AG08396 (cell line): ENCODE measurements around the gene RIMS3.
"Not testable (repeated sequence)": the region's sequence is repeated elsewhere in the genome, so short reads cannot be mapped to it uniquely, and the experiment has no call there.

Source experiments
- DNase-seq: peaks from one replicate; pipeline ENCODE4 v3.0.0; 2012; ENCODE audit warnings: low spot score, mixed read lengths

The RIMS3 gene

GRCh38 chr1:40593449-40594186 is 71.9 kb downstream of the RIMS3 start:
- no peak for DNase-seq

GRCh38 chr1:40592107-40592803 is 73.2 kb downstream of the RIMS3 start:
- DNase-seq, result no peak

- no peak for DNase-seq
Observed at GRCh38 chr1:40588586-40588985, 76.9 kb downstream of the RIMS3 start.

GRCh38 chr1:40583980-40584379 is 81.5 kb downstream of the RIMS3 start:
- DNase-seq, result no peak

- DNase-seq, result no peak
Observed at GRCh38 chr1:40582116-40582515, 83.4 kb downstream of the RIMS3 start.

- no peak for DNase-seq
Observed at GRCh38 chr1:40575336-40575735, 90.1 kb downstream of the RIMS3 start.

- DNase-seq, result not testable (repeated sequence)
Observed at GRCh38 chr1:40574805-40575204, 90.7 kb downstream of the RIMS3 start.
